HG03378 (cell line): ENCODE measurements around the gene MBTPS2.
"Not testable (repeated sequence)": the region's sequence is repeated elsewhere in the genome, so short reads cannot be mapped to it uniquely, and the experiment has no call there.

ENCODE experiments used
- ATAC-seq: cut with Tn5 transposase; IDR thresholded peaks from one replicate; pipeline ENCODE4 v1.9.1; 2021; ENCODE audit warnings: mild to moderate bottlenecking, moderate library complexity; ENCODE audit not compliant: unreplicated experiment

The MBTPS2 gene

DNA sequence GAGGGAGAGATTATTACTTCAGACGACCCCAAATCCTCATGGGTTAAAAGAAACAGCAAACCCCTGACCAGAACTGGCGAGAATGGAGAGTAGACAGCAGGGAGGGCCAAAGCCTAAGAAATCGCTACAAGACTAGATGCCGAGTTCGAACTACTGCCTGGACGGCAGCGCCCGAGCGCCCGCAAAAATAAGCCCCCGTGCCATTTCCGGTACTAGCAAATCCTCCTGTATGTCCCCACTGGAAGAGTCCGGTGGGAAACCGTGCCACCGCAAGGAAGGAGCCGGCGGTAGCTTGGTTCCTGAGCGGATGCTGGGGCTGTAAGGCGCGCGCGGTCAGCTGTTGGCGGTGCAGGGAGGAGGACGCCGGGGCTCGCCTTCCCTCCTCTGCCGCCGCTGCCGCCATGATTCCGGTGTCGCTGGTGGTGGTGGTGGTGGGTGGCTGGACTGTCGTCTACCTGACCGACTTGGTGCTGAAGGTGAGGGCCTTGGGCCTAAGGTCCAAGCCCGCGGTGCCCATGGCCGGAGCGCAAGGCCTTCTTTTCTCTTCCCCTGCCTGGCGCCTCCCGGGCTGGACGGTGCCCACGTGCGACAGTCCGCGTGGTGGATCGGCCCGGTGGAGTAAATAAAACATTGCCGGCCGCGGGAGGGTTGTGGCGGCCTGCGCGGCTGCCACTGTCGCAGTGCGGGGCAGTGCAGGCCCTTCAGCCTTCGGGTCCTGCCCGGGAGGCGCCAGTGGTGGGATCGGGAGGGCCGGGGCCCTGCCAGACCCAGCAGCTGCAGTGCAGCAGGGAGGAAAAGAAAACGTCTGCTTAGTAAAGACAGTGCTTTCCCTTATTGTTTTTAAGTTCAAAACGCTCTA lies at the start of gene MBTPS2:
TSS of gene MBTPS2 (plus strand) at position 284 of the 859 bp plus-strand sequence. CDS start at position 402, 118 bp downstream.
- ATAC-seq, result peak; percentile 86

DNA sequence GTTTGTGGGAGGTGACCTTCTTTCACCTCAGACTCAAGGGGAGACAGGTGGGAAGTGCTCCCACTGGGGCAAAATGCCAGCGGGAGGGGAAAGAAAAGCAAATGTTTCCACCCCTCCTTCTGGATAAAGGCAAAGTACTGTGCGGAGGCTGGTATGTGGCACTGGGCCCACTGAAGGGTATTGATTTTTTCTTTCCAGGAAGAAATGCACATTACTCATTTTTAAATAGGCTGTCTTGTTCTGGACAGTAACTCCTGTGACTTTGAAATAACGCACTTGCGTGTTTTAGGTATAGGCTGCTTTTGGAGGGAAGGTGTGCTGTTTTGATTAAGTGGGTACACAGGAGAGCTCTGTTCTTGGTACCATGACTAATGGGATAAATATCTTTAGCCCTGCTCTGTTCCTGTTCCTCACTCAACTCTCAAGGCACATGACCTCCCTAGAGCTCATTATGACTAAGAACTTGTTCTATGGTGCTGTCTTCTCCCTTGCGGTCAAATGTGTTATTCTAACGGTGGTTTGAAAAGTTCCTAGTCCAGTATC lies 40.7 kb upstream of the MBTPS2 start:
- peak; percentile 71 for ATAC-seq

DNA sequence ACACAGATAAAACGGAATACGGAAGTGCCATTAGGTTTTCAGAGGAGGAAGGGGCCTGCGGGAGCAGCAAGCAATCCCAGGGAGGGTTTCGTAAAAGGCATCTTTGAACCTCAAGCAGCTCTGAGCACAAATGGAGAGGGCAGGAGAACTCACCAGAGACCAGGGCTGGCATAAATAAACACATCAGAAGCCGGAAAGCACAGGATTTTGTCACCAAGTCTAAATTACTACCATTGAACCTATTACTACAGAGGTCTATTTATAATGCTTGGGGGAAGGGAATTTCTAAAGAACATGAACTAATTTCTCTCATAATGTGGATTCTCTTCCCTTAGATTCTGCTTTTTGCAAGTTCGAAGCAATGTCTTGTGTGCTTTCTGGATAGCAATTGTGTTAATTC lies 39.6 kb upstream of the MBTPS2 start:
- ATAC-seq, result no peak

DNA sequence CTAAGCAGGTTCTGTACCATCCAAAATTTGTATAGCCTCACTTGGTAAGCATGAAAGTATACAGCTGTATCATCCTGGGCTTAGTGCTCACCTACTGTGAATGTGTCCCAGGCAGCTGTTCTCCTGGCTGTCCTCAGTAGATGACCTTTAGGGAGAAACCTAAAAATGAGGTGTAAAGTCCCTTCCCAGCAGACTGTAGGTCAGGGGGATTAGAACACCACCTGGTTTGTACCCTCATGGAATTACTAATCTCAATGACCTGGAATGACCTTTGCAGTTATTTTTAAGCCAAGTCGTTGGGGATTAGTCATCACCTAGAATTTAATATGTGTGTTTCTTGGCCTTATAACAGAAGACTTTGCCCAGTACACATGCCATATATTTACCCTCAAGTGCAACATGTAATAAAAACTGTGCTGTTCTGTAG lies 39.1 kb upstream of the MBTPS2 start:
- peak; percentile 43 for ATAC-seq

DNA sequence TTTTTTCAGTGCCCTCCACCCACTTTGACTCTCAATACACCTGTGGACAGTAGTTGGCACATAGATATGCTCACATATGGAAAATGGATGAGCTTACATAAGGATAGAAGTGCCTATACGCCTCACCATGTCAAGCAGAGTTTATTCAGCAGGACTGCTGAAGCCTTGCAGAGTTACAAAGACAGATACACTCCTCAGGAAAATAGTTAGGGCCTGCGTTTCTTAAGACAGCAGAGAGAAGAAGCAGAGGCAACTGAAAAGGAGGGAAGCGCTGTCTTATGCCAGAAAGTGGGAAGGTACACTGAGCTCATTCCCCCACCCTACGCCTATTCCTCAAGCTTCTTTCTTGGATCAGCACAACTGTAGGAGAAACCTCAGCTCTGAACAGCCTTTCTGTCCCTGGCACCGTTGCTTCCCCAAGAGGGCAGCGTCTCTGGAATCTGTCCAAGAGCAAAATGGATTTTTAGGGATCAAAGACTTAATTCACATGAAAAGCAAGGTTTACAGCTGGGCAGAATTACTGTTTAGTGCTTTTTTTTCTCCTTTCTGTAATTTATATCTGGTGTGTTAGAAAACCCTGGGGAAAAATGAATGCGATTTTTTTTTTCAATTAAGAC lies 37.3 kb upstream of the MBTPS2 start:
- ATAC-seq, result no peak

DNA sequence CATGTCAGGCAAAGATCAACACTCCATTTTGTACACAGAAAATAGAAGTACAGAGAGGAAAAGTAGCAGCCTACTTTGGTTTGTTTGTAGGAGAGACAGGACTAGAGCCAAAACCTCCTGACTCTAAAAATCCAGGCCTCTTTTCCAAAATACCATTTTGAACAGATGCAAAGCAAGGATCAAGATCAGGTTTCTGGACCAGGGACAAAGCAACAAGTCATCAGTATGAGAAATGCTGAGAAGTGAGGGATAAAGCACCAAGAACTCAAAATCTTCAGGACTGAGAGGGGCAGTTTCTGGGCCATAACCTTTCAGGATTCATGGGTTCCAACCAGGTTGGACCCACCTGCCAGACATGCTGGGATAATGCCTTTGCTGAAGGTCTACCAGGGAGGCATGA lies 36.6 kb upstream of the MBTPS2 start:
- no peak for ATAC-seq

DNA sequence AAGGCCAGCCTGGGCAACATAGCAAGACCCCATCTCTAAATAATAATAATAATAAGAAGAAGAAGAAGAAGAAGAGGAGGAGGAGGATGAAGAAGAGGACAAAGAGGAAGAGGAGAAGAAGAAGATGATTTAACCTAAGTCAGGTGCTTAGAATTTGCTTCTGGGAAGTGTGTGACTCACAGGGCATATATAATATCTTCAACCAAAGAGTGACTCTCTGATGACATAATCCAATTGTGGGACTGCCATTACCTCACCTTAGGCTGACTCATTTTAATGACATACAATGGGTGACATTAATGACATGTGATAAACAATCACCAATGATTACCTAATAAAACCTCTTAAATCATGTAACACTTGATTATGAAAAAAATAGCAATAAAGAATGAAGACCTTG lies 32.7 kb upstream of the MBTPS2 start:
- no peak for ATAC-seq

DNA sequence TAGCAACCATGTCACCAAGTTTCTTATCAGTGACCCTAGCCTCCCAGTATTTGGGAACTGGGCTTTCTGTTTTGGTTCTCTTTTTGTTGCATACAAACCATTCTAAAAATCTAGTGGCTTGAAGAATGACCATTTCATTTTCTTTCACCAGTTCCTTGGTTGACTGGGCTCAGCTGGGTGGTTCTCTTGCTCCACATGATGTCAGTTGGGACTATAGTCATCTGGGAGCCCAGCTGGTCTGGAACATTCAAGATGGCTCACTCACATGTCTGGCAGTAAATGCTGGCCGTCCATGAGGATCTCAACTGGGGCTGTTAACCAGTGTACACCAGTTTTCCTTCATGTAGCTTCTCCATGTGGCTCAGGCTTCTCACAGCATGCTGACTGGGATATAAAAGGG lies 27.6 kb upstream of the MBTPS2 start:
- no peak for ATAC-seq

DNA sequence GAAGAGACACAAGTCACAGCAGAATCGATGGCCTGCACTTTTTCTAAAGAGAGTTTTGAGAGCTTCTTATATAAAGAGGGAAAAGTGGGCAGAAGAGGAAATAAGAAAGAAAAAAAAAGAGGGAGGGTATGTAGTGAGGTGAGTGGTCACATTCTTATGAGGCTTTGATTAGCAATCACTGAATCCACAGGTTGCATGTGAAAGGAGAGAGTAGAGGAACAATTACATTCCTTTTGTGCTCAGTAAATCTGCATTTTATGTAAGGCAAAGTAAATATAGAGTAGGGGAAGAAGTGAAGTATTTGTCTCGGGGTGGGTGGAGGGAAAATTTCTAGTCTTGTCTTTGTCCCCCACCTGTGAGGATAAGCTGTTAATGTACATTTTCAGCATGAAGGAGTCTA lies 26.8 kb upstream of the MBTPS2 start:
- ATAC-seq, result no peak

DNA sequence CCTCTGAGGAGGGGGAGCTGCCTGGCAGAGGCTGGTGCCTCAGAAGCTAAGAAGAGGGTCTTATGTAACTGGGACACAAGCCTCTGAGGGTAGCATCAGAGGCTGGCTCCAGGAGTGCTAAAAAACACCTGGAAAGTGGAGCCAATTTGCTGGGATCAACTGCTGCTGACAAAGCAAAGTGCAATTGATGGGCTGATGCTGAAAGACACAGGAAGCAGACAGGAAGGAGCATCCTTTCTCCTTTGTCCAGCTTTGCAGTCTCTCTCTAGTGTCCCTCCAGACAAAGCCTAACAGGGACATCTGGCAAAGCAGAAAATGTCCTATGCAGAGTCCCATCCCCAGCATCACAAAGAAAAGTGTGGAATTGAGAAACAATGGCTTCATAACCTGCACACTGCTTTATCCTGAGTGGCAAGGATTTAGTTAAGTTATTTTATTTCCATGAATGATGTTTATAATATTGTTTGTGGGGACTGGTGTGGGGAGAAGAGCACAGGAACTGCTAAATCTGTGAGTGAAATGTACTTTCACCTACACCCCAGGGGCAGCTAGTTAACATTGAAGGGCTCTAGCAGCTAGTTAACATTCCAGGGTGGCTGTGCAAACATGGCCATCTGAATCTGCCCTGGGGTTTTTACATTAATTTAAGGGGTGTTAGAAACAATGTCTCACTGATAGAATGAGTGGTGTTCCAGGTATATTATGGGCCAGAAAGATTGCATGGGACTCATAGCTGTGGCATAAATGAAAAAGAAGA lies 25.6 kb upstream of the MBTPS2 start:
- ATAC-seq, result no peak

DNA sequence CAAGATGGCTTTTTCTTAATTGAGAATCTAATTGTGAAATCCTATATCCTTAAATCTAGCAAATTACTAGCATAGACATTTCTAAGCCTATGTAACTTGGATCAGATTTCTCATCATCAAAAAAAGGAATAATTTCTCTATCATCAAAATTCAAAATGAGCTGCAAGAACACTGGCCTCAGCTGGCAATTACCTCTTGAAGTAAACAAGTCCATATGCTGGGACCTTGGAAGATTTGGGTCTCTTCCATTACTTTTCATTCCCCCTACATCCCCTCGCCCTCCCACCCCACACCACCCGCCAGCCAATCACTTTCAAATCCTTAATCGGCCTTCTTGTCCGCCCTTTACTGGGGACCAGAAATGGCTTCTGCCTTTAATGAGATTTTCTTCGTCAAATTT lies 23.3 kb upstream of the MBTPS2 start:
- ATAC-seq, result no peak

DNA sequence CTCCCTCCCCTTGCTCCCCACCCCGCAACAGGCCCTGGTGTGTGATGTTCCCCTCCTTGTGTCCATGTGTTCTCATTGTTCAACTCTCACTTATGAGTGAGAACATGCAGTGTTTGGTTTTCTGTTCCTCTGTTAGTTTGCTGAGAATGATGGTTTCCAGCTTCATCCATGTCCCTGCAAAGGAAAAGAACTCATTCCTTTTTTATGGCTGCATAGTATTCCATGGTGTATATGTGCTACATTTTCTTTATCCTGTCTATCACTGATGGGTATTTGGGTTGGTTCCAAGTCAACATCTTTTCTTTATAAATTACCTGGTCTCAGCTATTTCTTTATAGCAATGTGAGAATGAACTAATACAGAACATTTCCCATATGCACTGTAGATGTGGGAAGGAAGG lies 19.2 kb upstream of the MBTPS2 start:
- not testable (repeated sequence) for ATAC-seq

DNA sequence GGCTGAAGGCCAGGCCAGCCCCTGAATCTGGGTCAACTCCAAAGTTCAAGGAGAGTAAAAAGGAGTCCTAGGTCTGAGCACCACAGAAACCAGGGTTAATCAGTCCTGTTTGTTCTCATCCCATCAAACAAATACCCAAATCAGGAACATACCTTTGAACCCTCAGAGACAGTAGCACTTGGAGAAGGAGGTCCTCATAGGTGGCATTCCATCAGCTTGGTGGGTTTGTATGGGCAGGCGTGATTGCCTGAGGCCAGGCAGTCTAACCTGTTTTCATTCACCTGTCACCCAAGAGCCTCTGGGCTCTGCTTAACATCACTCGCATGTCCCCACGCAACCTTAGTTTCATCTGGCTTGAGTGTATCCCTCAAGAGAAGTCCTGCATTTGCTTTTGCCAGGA lies 17.5 kb upstream of the MBTPS2 start:
- ATAC-seq, result no peak

DNA sequence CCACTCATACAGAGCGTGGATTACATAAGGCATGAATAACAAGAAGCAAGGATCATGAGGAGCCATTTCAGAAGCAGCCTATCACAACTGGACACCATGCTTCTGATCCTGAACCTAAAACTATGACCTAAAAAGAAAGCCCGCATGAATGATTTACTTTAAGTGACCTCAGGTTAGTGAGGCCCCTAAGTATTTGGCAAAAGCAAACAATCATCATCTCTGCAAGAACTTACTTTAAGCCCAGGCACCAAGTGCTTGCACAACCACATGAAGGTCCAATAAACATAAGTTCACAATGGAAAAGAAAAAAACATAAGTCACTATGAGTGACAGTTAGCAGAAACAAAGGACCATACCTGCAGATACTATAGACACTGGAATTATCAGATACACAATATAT lies 7.9 kb upstream of the MBTPS2 start:
- ATAC-seq, result no peak

DNA sequence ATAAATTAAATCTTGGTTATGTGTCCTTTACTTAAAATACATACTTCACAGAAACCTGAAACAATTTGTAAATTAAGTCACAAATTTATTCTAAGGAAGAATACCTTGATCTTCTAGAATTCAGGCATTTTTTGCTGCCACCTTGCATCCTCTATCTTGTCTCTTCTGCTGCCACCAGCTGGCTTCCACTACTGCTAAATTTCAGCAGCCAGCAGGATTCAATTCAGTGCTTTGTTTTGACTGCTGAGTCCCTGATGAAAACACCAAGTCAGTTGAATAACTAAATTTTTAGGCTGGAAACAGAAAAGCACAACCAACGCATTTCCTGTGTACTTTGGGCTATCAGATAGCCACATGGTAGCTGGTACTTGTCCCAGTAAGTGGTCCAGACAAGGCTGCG lies 2.4 kb upstream of the MBTPS2 start:
- no peak for ATAC-seq

DNA sequence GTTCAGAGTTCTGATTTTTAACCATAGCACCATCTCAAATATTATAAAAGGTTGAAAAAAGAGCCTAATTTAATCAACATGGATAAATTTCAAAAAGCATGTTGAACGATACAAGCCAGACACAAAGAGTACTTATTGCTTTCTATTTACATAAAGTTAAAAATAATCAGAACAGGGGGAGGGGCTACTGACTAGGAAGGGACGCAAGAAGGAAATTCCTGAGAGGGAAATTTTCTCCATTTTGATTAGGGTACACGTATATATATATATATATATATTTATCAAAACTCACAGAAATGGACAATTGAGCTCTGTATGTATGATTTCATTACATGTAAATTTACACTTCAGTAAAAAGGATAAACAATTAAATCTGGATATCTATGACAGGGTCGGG lies 482 bp upstream of the MBTPS2 start:
- peak; percentile 7 for ATAC-seq

DNA sequence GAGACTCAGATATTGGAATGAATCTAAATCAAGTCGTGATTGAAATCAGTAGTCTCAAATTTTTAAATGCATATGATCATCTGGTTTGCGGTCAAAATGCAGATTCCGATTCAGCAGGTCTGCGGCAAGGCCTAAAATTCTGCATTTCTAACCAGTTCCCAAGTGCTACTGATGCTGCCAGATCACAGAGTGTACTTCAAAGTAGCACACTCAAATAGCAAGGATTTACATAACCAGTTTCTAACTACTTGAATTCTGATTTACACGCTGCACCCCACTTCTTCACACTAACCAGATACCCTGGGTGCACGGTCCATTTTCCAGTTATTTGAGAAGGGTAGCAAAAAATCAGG lies 752 bp downstream of the MBTPS2 start:
- ATAC-seq, result peak; percentile 14

DNA sequence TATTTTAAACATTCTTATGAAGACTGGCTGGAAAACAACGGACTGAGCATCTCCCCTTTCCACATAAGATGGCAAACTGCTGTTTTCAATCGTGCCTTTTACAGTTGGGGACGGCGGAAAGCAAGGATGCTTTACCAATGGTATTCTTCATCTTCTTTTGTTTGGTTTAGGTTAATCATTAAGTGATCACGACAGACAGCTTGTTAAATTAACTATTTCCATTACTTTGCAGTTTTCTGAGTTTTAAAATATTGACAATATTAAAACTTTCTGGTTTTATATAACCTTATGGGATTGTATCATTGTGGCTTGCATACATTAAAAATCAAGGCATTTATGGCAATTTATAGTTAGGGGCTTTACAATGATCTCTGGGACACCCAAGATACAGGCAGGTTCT lies 3.8 kb downstream of the MBTPS2 start:
- ATAC-seq, result no peak

DNA sequence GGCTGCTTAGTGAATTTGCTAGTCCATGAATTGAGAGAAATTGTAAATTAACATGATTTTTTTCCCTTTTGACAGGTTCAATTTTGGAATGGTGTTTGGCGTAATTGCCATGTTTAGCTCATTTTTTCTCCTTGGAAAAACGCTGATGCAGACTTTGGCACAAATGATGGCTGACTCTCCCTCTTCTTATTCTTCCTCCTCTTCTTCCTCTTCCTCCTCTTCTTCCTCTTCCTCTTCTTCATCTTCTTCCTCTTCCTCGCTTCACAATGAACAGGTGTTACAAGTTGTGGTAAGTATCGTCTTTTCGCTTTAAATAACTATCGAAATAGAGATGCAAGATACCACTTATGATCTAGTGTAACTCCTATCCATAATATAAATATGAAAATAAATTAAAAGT lies 5.7 kb downstream of the MBTPS2 start:
- no peak for ATAC-seq

DNA sequence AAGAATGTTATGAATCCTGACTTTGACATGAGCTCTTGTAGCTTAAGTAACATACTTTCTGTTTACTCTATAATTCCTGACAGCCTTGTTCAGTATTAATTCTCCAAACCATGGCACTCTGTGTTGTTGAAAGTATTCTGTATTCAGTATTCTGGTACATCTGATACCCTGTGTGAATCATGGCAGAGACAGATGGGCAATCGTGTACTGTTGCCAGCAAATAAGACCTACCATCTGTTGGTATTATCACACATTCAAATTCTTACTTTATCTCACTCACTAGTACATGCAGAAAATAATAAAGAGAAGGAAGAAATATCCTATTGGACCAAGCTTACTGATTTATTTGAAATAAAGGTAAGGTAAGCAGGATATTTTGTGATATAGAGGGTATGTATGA lies 7.9 kb downstream of the MBTPS2 start:
- no peak for ATAC-seq

DNA sequence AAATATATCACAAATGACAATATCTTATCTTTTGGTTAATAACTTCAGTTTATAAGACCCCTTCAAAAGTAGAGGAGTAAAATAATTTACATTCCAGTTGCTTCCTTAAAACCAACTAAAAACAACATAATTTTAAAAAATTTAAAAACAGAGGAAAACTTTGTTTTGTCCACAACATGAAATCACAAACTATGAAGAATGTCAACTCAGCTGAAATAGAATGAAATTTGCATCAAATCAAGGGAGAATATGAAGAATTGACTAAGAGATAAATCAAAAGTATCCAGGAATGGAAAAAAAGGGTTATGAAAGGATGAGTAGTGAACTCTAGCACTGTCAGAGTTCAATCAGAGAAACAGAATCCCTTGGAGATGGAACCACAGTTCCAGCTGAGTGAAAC lies 14.2 kb downstream of the MBTPS2 start:
- ATAC-seq, result no peak
